ENCODE measurements around the gene GPSM1. TPM values are rescaled to one million over a fixed set of nuclear protein-coding genes. Genes with fewer than 3 reads are reported as not detected.

Gene GPSM1
- total and polyA plus RNA-seq, 2 donors (not counting 1 experiment from before 2014, with no cell fraction given), result 2.4 to 6.3 TPM

- 7% methylated on average over 15 of the region's 15 CpGs for WGBS (ENCODE audit: insufficient coverage)
- H2AFZ ChIP-seq (ENCODE audit: insufficient read depth, low read depth, low read length, poor library complexity, severe bottlenecking), result no peak overlapping the region
- ATAC-seq (ENCODE audit: low read depth) (no peak), DNase-seq (no peak)
- no peak overlapping the region for H3K27ac ChIP-seq (ENCODE audit: low read length in 2 of 2)
- H3K9me3 ChIP-seq (ENCODE audit: control extremely low read depth in 1 of 3, control insufficient read depth in 2 of 3, insufficient read depth in 1 of 3, low read length in 2 of 3), result no peaks in the 10 kb centered on the region
- peaks cover 22 to 25% of the 10 kb centered on the region in 2 donors for H3K4me1 ChIP-seq (ENCODE audit: control insufficient read depth in 2 of 2, insufficient read depth in 2 of 2, low read length in 2 of 2)
- TF ChIP-seq EZH2 (IDR thresholded peaks at IDR 0.05; ENCODE audit: borderline replicate concordance, insufficient read depth, low read depth, low read length, poor library complexity, severe bottlenecking), result no peak
- TF ChIP-seq CTCF (IDR thresholded peaks at IDR 0.05), result no peak
- H3K36me3 ChIP-seq (replicated peaks in 1 of 2; ENCODE audit: control extremely low read depth in 1 of 2, control insufficient read depth in 1 of 2, extremely low read depth in 1 of 2, insufficient read depth in 2 of 2, low read length in 1 of 2), result no peaks in the 10 kb centered on the region
- H3K79me2 ChIP-seq (ENCODE audit: control insufficient read depth, insufficient read depth, low read length), result peaks cover 12% of the 10 kb centered on the region
- Mint-ChIP-seq H3K4me1 (peaks cover 7% of the 10 kb centered on the region), H3K4me3 (peak overlapping the region; percentile 72), H3K27ac (peak overlapping the region; percentile 60), H3K9me3 (ENCODE audit: insufficient read depth) (no peaks in the 10 kb centered on the region), H3K27me3 (peaks cover 6% of the 10 kb centered on the region)
- no peaks in the 10 kb centered on the region for H4K20me1 ChIP-seq (ENCODE audit: control insufficient read depth, insufficient read depth, low read length, poor library complexity, severe bottlenecking)
- peaks cover 0 to 27% (median 12%) of the 10 kb centered on the region in 4 experiments for H3K27me3 ChIP-seq (replicated peaks in 1 of 4; ENCODE audit: control extremely low read depth in 1 of 4, control insufficient read depth in 3 of 4, insufficient read depth in 4 of 4, low read length in 3 of 4)
- no peak overlapping the region for H3K4me3 ChIP-seq (ENCODE audit: control extremely low read depth in 1 of 5, extremely low read depth in 1 of 5, insufficient read depth in 1 of 5, low read depth in 2 of 5, low read length in 4 of 5)
- CTCF ChIA-PET, result no interaction called here
- intact Hi-C loops (cut with micrococcal nuclease), result no loop called here
- POLR2A ChIA-PET, result no interaction called here
- H3K4me2 ChIP-seq (replicated peaks; ENCODE audit: low read depth, low read length, poor library complexity, severe bottlenecking), result peak overlapping the region; percentile 74
- H3K9ac ChIP-seq (ENCODE audit: low read length), result no peak overlapping the region
Measured at GRCh38 chr9:136328622-136329041, 1.3 kb downstream of the GPSM1 start.

GRCh38 chr9:136329211-136329627 is 1.9 kb downstream of the GPSM1 start:
- TF ChIP-seq EZH2 (IDR thresholded peaks at IDR 0.05; ENCODE audit: borderline replicate concordance, insufficient read depth, low read depth, low read length, poor library complexity, severe bottlenecking) (no peak), CTCF (IDR thresholded peaks at IDR 0.05) (no peak)
- H3K4me2 ChIP-seq (replicated peaks; ENCODE audit: low read depth, low read length, poor library complexity, severe bottlenecking), result peak overlapping the region; percentile 74
- H3K27ac Mint-ChIP-seq, result no peak overlapping the region
- peaks cover 12% of the 10 kb centered on the region for H3K79me2 ChIP-seq (ENCODE audit: control insufficient read depth, insufficient read depth, low read length)
- H3K9me3 ChIP-seq (ENCODE audit: control extremely low read depth in 1 of 3, control insufficient read depth in 2 of 3, insufficient read depth in 1 of 3, low read length in 2 of 3), result no peaks in the 10 kb centered on the region
- ChIA-PET CTCF (no interaction called here), POLR2A (no interaction called here)
- peaks cover 22 to 23% of the 10 kb centered on the region in 2 donors for H3K4me1 ChIP-seq (ENCODE audit: control insufficient read depth in 2 of 2, insufficient read depth in 2 of 2, low read length in 2 of 2)
- peaks cover 0 to 27% (median 12%) of the 10 kb centered on the region in 4 experiments for H3K27me3 ChIP-seq (replicated peaks in 1 of 4; ENCODE audit: control extremely low read depth in 1 of 4, control insufficient read depth in 3 of 4, insufficient read depth in 4 of 4, low read length in 3 of 4)
- H3K4me1 Mint-ChIP-seq, result peaks cover 7% of the 10 kb centered on the region
- H3K9ac ChIP-seq (ENCODE audit: low read length), result no peak overlapping the region
- WGBS (ENCODE audit: insufficient coverage), result 76% methylated on average over 17 of the region's 19 CpGs
- H3K27me3 Mint-ChIP-seq, result peaks cover 5% of the 10 kb centered on the region
- no peaks in the 10 kb centered on the region for H3K9me3 Mint-ChIP-seq (ENCODE audit: insufficient read depth)
- DNase-seq, result no peak
- ATAC-seq (ENCODE audit: low read depth), result no peak
- H3K36me3 ChIP-seq (replicated peaks in 1 of 2; ENCODE audit: control extremely low read depth in 1 of 2, control insufficient read depth in 1 of 2, extremely low read depth in 1 of 2, insufficient read depth in 2 of 2, low read length in 1 of 2), result no peaks in the 10 kb centered on the region
- no peak overlapping the region for H3K4me3 Mint-ChIP-seq
- H3K4me3 ChIP-seq (ENCODE audit: control extremely low read depth in 1 of 5, extremely low read depth in 1 of 5, insufficient read depth in 1 of 5, low read depth in 2 of 5, low read length in 4 of 5), result no peak overlapping the region
- H3K27ac ChIP-seq (ENCODE audit: low read length in 2 of 2), result no peak overlapping the region
- no peak overlapping the region for H2AFZ ChIP-seq (ENCODE audit: insufficient read depth, low read depth, low read length, poor library complexity, severe bottlenecking)
- no peaks in the 10 kb centered on the region for H4K20me1 ChIP-seq (ENCODE audit: control insufficient read depth, insufficient read depth, low read length, poor library complexity, severe bottlenecking)
- intact Hi-C loops (cut with micrococcal nuclease), result no loop called here

All from B cell (primary cell).